ENCODE data around the gene UROD.

UROD gene

GRCh38 chr1:45035631-45036301 is 23.7 kb downstream of the UROD start:
- no peaks in the 10 kb centered on the region for H3K4me1 ChIP-seq (ENCODE audit: control insufficient read depth in 5 of 5, insufficient read depth in 5 of 5, low read length in 5 of 5)

DNA sequence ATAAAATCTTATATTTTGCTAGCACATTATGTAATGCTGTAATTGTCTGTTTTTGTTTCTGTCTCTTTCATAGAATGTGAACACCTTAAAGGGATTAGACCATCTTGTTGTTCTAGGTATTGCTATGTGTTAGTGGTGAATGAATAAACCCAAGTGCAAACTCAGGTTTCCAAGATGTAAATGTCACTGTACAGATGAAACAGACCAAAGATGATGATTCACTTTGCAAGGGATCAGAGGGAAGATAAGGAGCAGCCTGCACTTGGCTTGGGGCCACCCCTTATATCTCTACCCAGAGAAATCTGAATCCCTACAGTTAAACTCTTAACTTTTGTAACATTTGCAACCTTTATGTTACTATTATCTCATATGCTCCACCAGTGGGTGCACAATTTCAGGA is 25.4 kb downstream of the UROD start:
- Histone ChIP-seq H3K27me3 (ENCODE audit: control insufficient read depth in 5 of 5, insufficient read depth in 4 of 5, low read length in 5 of 5) (no peaks in the 10 kb centered on the region), H3K36me3 (ENCODE audit: control insufficient read depth in 5 of 5, insufficient read depth in 5 of 5, low read length in 5 of 5) (peaks cover 0 to 4% (median 0%) of the 10 kb centered on the region in 5 donors), H3K4me3 (ENCODE audit: low read depth in 1 of 5, low read length in 5 of 5) (no peak overlapping the region), H3K9ac (ENCODE audit: low read length in 5 of 5) (no peak overlapping the region), H3K4me1 (ENCODE audit: control insufficient read depth in 5 of 5, insufficient read depth in 5 of 5, low read length in 5 of 5) (no peaks in the 10 kb centered on the region), H3K27ac (ENCODE audit: low read depth, low read length) (no peak overlapping the region), H3K9me3 (ENCODE audit: control insufficient read depth in 5 of 5, low read length in 5 of 5) (no peaks in the 10 kb centered on the region)

More at GRCh38 chr1:45035631-45036301, 23.7 kb downstream of the UROD start:
- Histone ChIP-seq H3K27me3 (ENCODE audit: control insufficient read depth in 5 of 5, insufficient read depth in 4 of 5, low read length in 5 of 5) (no peaks in the 10 kb centered on the region), H3K9ac (ENCODE audit: low read length in 5 of 5) (no peak overlapping the region), H3K36me3 (ENCODE audit: control insufficient read depth in 5 of 5, insufficient read depth in 5 of 5, low read length in 5 of 5) (peaks cover 0 to 4% (median 0%) of the 10 kb centered on the region in 5 donors), H3K9me3 (ENCODE audit: control insufficient read depth in 5 of 5, low read length in 5 of 5) (no peaks in the 10 kb centered on the region), H3K4me3 (ENCODE audit: low read depth in 1 of 5, low read length in 5 of 5) (no peak overlapping the region), H3K27ac (ENCODE audit: low read depth, low read length) (no peak overlapping the region)

DNA sequence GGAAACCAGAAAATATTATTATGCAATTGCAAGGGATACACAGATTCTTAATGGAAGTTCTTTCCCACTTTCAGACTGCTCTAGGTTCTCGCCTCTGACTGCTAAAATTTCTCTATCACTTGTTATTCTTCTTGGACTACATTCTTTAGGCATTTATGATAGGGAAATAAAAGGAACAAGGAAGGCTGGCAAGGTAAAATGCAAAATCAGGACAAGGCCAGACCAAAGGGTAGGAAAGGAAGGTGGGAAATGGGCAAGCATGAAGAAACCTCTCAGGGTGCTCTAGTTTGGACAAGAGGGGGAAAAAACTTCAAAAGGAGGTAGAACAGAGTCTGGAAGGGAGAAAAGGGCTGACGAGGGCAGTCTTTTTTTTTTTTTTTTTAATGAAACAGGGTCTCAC is 26.2 kb downstream of the UROD start:
- H3K4me3 ChIP-seq (ENCODE audit: low read depth in 1 of 5, low read length in 5 of 5) = no peak overlapping the region
- H3K36me3 ChIP-seq (ENCODE audit: control insufficient read depth in 5 of 5, insufficient read depth in 5 of 5, low read length in 5 of 5) = peaks cover 0 to 4% (median 0%) of the 10 kb centered on the region in 5 donors
- no peaks in the 10 kb centered on the region for H3K27me3 ChIP-seq (ENCODE audit: control insufficient read depth in 5 of 5, insufficient read depth in 4 of 5, low read length in 5 of 5)
- no peaks in the 10 kb centered on the region for H3K9me3 ChIP-seq (ENCODE audit: control insufficient read depth in 5 of 5, low read length in 5 of 5)
- no peaks in the 10 kb centered on the region for H3K4me1 ChIP-seq (ENCODE audit: control insufficient read depth in 5 of 5, insufficient read depth in 5 of 5, low read length in 5 of 5)
- H3K27ac ChIP-seq (ENCODE audit: low read depth, low read length) = no peak overlapping the region
- H3K9ac ChIP-seq (ENCODE audit: low read length in 5 of 5) = no peak overlapping the region

- no peak overlapping the region for H3K27ac ChIP-seq (ENCODE audit: low read depth, low read length)
These were observed 26.8 kb downstream of the UROD start for GRCh38 chr1:45038661-45039364.

DNA sequence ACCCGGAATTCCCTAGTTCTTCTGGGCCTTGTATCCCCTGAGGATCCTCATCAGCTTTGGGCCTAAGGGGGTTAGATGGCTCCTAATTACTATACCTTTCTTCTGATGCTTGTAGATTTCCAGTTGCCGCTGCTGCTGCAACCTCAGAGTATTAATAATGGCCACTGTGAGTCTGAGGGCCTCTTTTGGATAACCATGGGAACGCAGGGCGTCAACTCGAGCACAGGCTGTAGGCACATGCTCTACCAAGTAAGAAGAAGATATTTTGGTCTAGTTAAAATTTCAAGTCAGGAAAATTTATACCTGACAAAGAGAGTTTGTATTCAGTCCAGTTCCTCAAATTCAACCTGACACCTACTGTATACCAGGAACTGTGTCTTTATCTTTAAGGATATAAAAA is 28.2 kb downstream of the UROD start:
- H3K27ac ChIP-seq (ENCODE audit: low read depth, low read length) = no peak overlapping the region
- no peaks in the 10 kb centered on the region for H3K27me3 ChIP-seq (ENCODE audit: control insufficient read depth in 5 of 5, insufficient read depth in 4 of 5, low read length in 5 of 5)
- no peaks in the 10 kb centered on the region for H3K9me3 ChIP-seq (ENCODE audit: control insufficient read depth in 5 of 5, low read length in 5 of 5)
- H3K4me3 ChIP-seq (ENCODE audit: low read depth in 1 of 5, low read length in 5 of 5) = no peak overlapping the region
- H3K4me1 ChIP-seq (ENCODE audit: control insufficient read depth in 5 of 5, insufficient read depth in 5 of 5, low read length in 5 of 5) = no peaks in the 10 kb centered on the region
- H3K9ac ChIP-seq (ENCODE audit: low read length in 5 of 5) = no peak overlapping the region
- peaks cover 0 to 4% (median 0%) of the 10 kb centered on the region in 5 donors for H3K36me3 ChIP-seq (ENCODE audit: control insufficient read depth in 5 of 5, insufficient read depth in 5 of 5, low read length in 5 of 5)

More at GRCh38 chr1:45038661-45039364, 26.8 kb downstream of the UROD start:
- Histone ChIP-seq H3K4me3 (ENCODE audit: low read depth in 1 of 5, low read length in 5 of 5) (no peak overlapping the region), H3K9ac (ENCODE audit: low read length in 5 of 5) (no peak overlapping the region), H3K9me3 (ENCODE audit: control insufficient read depth in 5 of 5, low read length in 5 of 5) (no peaks in the 10 kb centered on the region), H3K4me1 (ENCODE audit: control insufficient read depth in 5 of 5, insufficient read depth in 5 of 5, low read length in 5 of 5) (no peaks in the 10 kb centered on the region), H3K27me3 (ENCODE audit: control insufficient read depth in 5 of 5, insufficient read depth in 4 of 5, low read length in 5 of 5) (no peaks in the 10 kb centered on the region), H3K36me3 (ENCODE audit: control insufficient read depth in 5 of 5, insufficient read depth in 5 of 5, low read length in 5 of 5) (peaks cover 0 to 4% (median 0%) of the 10 kb centered on the region in 5 donors)

- H3K27me3 ChIP-seq (ENCODE audit: control insufficient read depth in 5 of 5, insufficient read depth in 4 of 5, low read length in 5 of 5) = no peaks in the 10 kb centered on the region
- H3K9ac ChIP-seq (ENCODE audit: low read length in 5 of 5) = peak overlapping the region in 1 of 5 donors; percentile 41
- no peak overlapping the region for H3K4me3 ChIP-seq (ENCODE audit: low read depth in 1 of 5, low read length in 5 of 5)
- no peaks in the 10 kb centered on the region for H3K36me3 ChIP-seq (ENCODE audit: control insufficient read depth in 5 of 5, insufficient read depth in 5 of 5, low read length in 5 of 5)
- no peaks in the 10 kb centered on the region for H3K9me3 ChIP-seq (ENCODE audit: control insufficient read depth in 5 of 5, low read length in 5 of 5)
- no peaks in the 10 kb centered on the region for H3K4me1 ChIP-seq (ENCODE audit: control insufficient read depth in 5 of 5, insufficient read depth in 5 of 5, low read length in 5 of 5)
- H3K27ac ChIP-seq (ENCODE audit: low read depth, low read length) = no peak overlapping the region
These were observed 31.0 kb downstream of the UROD start for GRCh38 chr1:45043094-45043493.

DNA sequence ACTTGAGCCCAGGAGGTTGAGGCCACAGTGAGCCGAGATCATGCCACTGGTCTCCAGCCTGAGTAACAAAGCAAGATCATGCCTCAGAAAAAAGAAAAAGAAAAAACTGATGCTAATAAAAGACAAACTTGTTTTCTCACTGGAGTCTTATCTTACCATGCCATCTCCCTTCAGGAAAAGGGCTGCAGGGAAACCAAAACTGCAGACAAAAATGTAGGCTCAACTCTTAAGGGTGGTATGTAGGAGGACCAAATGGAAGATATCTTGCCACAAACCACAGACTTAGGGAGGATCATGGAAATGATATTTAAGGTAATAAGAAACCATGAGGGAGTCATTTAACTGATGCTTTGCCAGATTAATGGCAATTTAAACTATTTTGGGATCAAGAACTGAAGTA is 32.9 kb downstream of the UROD start:
- H3K9ac ChIP-seq (ENCODE audit: low read length in 5 of 5) = no peak overlapping the region
- H3K27me3 ChIP-seq (ENCODE audit: control insufficient read depth in 5 of 5, insufficient read depth in 4 of 5, low read length in 5 of 5) = no peaks in the 10 kb centered on the region
- H3K9me3 ChIP-seq (ENCODE audit: control insufficient read depth in 5 of 5, low read length in 5 of 5) = no peaks in the 10 kb centered on the region
- H3K27ac ChIP-seq (ENCODE audit: low read depth, low read length) = no peak overlapping the region
- H3K36me3 ChIP-seq (ENCODE audit: control insufficient read depth in 5 of 5, insufficient read depth in 5 of 5, low read length in 5 of 5) = no peaks in the 10 kb centered on the region
- no peak overlapping the region for H3K4me3 ChIP-seq (ENCODE audit: low read depth in 1 of 5, low read length in 5 of 5)
- H3K4me1 ChIP-seq (ENCODE audit: control insufficient read depth in 5 of 5, insufficient read depth in 5 of 5, low read length in 5 of 5) = no peaks in the 10 kb centered on the region

GRCh38 chr1:45047032-45047431 is 35.0 kb downstream of the UROD start:
- Histone ChIP-seq H3K4me3 (ENCODE audit: low read depth in 1 of 5, low read length in 5 of 5) (no peak overlapping the region), H3K27ac (ENCODE audit: low read depth, low read length) (no peak overlapping the region), H3K27me3 (ENCODE audit: control insufficient read depth in 5 of 5, insufficient read depth in 4 of 5, low read length in 5 of 5) (no peaks in the 10 kb centered on the region), H3K4me1 (ENCODE audit: control insufficient read depth in 5 of 5, insufficient read depth in 5 of 5, low read length in 5 of 5) (no peaks in the 10 kb centered on the region), H3K9me3 (ENCODE audit: control insufficient read depth in 5 of 5, low read length in 5 of 5) (no peaks in the 10 kb centered on the region), H3K9ac (ENCODE audit: low read length in 5 of 5) (no peak overlapping the region), H3K36me3 (ENCODE audit: control insufficient read depth in 5 of 5, insufficient read depth in 5 of 5, low read length in 5 of 5) (no peaks in the 10 kb centered on the region)

GRCh38 chr1:45051005-45051772 is 39.1 kb downstream of the UROD start:
- Histone ChIP-seq H3K36me3 (ENCODE audit: control insufficient read depth in 5 of 5, insufficient read depth in 5 of 5, low read length in 5 of 5) (no peaks in the 10 kb centered on the region), H3K9me3 (ENCODE audit: control insufficient read depth in 5 of 5, low read length in 5 of 5) (no peaks in the 10 kb centered on the region), H3K9ac (ENCODE audit: low read length in 5 of 5) (no peak overlapping the region), H3K4me1 (ENCODE audit: control insufficient read depth in 5 of 5, insufficient read depth in 5 of 5, low read length in 5 of 5) (no peaks in the 10 kb centered on the region), H3K27me3 (ENCODE audit: control insufficient read depth in 5 of 5, insufficient read depth in 4 of 5, low read length in 5 of 5) (no peaks in the 10 kb centered on the region), H3K27ac (ENCODE audit: low read depth, low read length) (no peak overlapping the region), H3K4me3 (ENCODE audit: low read depth in 1 of 5, low read length in 5 of 5) (no peak overlapping the region)

DNA sequence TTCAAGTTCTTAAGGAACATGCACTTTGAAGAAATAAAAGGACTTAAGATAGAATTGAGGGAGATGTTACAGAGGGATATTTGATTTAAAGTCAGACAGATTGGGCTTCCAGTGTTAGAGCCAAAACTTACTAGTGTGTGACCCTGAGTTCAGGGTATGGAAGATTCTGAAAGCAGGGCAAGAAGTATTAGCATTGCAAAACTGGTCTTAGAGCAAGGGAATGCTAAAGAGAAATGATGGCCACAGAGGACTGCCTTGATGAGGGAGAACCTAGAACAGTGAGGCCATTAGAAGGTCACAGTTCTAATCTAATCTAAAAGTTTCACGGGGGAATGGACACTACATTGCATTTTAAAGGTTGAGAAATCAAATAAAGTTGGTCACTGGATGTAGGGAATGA is 45.5 kb downstream of the UROD start:
- Histone ChIP-seq H3K27me3 (ENCODE audit: control insufficient read depth in 5 of 5, insufficient read depth in 4 of 5, low read length in 5 of 5) (no peaks in the 10 kb centered on the region), H3K4me1 (ENCODE audit: control insufficient read depth in 5 of 5, insufficient read depth in 5 of 5, low read length in 5 of 5) (no peaks in the 10 kb centered on the region), H3K27ac (ENCODE audit: low read depth, low read length) (no peak overlapping the region), H3K9ac (ENCODE audit: low read length in 5 of 5) (no peak overlapping the region), H3K4me3 (ENCODE audit: low read depth in 1 of 5, low read length in 5 of 5) (no peak overlapping the region), H3K9me3 (ENCODE audit: control insufficient read depth in 5 of 5, low read length in 5 of 5) (no peaks in the 10 kb centered on the region), H3K36me3 (ENCODE audit: control insufficient read depth in 5 of 5, insufficient read depth in 5 of 5, low read length in 5 of 5) (peaks cover 0 to 3% (median 0%) of the 10 kb centered on the region in 5 donors)
